HG02610 (cell line): ENCODE measurements around the gene ZNF507.
A peak's percentile ranks its signal among the peaks of the same experiment; 100 is the strongest.

Source experiments
- ATAC-seq: cut with Tn5 transposase; IDR thresholded peaks from one replicate; pipeline ENCODE4 v1.9.1; 2021; ENCODE audit warnings: mild to moderate bottlenecking, moderate library complexity; ENCODE audit not compliant: unreplicated experiment

The ZNF507 gene

DNA sequence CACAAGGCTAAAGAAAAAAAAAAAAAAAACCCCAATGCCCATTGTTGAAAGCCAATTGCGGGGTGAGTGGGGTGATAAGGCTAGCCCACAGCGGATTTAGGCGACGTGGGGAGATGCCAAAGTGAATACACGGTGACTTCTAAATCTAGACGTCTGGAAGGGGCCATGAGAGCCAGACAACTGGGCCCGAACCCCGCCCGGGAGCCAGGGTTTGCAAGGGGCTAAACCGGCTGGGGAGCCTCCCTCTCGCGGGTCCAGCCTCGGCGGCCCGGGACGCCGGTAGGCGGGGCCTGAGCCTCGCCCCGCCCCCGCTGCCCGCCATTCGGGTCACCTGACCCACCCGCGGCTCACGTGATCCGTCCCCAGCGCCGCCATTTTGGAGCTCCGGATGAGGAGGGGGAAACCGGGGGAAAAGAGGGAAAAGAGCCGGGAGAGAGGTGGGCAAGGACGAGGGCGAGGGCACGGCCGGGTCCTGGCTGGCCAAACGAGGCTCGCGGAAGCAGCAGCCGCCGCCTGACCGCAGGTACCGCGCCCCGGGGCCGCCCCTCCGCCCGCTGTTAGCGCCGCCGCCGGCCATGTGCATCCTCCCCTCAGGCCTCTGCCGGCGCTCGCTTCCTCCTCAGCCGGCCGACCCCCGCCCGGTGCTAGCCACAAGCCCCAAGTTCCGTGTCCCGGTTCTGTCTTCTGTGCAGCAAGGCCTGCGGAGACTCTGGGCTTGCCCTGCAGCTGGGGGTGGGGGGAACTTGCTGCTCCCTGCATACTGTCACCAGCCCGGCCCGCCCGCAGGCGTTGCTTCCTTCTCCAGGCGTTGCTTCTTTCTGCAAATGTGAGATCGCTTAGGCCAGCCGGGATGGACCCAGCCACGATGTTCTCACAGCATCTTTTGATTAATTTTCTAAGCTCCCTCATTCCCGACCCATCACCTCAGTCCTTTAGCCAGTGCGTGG is at the start of gene ZNF507:
Gene ZNF507, plus strand, starts transcription at position 350 of the 947 bp plus-strand sequence. CDS start 7,221 bp downstream, outside the sequence.
- peak; percentile 85 for ATAC-seq

DNA sequence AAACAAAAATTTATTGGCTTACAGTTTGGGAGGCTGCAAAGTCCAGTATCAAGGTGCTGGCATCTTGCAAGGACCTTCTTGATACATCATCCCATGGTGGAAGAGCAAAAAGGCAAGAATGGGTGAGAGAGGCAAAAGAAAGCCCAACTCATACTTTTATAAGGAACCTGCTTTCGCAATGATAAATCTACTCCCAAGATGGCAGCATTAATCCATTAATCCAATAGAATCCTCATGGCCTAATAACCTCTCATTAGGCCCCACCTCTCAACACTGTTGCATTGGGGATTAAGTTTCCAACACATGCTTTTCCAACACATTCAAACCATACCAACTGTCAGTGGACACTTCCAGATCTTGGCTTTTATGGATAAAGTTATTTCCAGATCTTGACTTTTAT is 48.7 kb upstream of the ZNF507 start:
- no peak for ATAC-seq

DNA sequence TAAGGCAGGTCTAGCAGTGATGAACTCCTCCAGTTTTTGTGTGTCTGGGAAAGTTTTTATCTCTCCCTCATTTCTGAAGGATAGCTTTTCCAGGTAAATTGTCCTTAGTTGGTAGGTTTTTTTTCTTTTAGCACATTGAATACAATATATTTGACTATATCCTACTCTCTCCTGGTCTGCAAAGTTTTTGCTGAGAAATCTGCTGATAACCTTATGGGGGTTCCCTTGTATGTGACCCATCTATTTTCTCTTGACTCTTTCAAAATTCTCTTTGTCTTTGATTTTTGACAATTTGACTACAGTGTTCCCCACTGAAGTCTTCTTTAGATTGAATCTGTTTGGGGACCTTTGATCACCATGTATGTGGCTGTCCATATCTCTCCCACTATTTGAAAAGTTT is 42.6 kb upstream of the ZNF507 start:
- no peak for ATAC-seq

DNA sequence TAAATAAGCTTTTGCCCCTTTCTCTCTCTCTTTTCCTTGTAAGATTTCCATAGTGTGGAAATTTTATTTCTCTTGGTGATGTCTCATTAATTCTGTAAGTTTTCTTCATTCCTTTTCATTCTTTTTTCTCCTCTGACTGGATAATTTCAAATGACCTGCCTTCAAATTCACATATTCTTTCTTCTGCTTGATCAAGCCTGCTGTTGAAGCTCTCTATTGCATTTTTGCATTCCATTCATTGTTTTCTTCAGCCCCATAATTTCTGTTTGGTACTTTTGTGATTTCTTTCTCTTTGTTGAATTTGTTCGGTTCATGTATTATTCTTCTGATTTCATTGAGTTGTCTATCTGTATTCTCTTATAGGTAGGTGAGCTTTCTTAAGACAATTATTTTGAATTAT is 42.2 kb upstream of the ZNF507 start:
- ATAC-seq, result no peak

DNA sequence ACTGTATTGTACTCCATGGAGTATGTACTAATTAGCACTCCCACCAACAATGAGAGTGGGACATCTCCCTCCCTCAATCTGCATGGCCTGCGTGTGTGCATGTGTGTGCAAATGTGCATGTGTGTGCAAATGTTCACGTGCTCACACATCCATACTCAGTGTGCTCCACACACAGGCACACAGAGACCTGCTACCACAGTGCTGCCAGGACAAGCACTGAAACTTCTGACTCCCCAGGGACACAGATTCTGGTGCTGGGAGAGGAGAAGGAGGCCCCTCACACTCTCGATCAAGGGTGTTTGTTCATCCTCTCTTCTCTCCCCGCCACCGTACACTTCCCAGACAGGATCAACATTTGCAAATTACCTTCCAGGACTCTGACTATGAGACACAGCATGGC is 37.8 kb upstream of the ZNF507 start:
- ATAC-seq, result no peak

DNA sequence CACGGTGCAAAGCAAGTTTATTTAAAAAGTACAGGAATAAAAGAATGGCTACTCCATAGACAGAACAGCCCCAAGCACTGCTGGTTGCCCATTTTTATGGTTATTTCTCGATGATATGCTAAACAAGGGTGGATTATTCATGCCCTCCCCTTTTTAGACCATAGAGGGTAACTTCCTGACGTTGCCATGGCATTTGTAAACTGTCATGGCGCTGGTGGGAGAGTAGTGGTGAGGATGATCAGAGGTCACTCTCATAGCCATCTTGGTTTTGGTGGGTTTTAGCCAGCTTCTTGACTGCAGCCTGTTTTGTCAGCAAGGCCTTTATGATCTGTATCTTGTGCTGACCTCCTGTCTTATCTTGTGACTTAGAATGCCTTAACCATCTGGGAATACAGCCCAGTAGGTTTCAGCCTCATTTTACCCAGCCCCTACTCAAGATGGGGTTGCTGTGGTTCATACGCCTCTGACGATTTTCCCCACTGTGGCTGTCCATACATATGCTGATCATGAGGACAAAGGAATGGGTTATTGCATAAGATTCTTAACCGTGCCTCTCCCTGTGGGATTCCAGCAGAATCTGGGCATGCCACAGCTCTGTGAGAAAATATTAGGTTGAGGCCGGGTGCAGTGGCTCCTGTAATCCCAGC is 36.9 kb upstream of the ZNF507 start:
- no peak for ATAC-seq

DNA sequence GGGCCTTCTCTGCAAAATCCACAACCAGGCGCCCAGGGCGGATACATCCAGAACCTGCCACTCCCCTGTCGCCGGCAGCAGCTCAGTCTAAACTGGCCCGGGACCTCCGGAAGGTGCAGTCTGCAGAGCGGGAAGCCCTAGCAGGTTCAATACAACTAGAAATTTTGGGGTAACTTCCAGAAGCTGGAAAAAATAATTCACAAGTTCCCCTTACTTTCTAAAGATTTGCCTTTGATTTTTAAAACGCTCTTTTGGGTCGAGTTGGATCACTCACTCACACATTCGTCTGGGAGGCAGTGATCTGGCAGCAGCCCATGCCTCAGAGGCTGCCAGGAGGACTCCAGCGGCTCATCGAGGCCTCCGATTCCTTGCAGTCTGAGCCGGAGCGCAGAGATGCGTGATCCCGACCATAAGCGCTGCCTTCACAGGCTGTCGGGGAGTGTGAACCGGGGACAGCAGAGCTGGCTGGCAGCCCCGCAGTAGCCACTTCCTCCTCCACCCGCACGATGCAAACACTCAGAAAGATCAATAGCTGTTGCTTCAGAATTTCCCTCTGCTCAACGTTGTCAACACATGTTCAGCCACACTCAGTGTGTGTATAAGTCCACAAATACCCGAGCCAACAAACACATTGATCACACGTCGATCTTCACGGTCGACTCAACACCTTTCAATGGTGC is 35.6 kb upstream of the ZNF507 start:
- no peak for ATAC-seq

DNA sequence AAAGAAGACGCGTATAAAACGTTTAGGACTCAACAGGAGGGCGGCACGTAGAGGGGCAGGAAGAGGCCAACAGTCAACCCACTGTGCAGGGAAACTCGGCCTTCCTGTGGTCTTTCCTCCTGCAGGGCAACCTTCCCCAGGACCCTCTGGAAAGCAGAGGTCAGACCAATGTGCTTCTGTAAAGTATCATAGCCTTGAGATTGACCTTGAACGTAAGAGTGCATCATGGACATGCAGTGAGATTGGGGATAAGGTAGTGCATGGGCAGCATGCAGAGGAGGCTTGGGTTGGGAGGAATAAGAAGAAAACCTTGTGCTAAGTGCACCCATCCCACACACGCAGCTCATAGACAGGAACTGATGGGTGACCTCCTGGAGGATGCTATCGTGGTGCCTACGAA is 34.0 kb upstream of the ZNF507 start:
- ATAC-seq, result no peak

DNA sequence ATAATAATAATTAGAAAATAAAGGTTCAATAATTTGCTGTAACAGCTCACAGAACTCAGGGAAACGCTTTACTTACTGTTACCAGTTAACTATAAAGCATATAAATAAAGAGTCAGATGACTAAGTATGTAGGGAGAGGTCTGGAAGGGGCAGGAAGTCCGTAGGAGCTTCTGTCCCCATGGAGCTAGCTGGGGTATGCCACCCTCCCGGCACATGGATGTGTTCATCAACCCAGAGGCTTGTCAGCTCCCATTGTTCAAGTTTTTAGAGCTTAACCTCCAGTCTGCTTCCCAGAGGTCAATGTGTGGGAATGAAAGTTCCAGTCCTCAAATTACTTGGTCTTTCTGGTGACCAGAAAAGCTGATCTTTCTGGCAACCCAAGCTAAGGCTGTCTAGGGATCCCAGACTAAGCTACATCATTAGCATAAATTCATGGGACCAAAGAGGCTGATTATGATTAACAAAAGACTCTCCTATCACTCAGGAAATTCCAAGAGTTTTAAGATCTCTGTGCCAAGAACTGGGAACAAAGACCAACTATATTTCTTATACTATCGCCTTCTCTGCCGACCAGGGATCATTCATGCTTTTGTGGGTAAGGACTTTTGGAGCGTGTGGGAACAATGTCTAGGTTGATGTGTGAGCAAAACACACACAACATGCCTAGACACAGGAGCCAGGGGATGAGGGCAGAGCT is 31.7 kb upstream of the ZNF507 start:
- no peak for ATAC-seq

DNA sequence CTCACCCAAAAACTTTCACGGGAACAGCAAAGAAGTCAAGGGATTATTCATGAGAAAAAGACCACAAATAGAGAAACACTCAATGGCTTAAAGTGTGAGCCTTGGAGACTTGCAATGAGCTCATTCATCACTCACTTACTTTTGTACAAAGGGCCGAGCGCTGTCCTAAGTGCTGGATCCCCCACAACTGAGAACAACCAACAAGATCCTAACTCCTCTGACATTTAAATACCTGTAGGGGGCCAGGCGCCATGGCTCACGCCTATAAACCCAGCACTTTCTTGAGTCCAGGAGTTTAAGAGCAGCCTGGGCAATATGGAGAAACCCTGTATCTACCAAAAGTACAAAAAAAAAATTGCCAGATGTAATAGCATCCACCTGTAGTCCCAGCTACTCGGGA is 29.4 kb upstream of the ZNF507 start:
- no peak for ATAC-seq

DNA sequence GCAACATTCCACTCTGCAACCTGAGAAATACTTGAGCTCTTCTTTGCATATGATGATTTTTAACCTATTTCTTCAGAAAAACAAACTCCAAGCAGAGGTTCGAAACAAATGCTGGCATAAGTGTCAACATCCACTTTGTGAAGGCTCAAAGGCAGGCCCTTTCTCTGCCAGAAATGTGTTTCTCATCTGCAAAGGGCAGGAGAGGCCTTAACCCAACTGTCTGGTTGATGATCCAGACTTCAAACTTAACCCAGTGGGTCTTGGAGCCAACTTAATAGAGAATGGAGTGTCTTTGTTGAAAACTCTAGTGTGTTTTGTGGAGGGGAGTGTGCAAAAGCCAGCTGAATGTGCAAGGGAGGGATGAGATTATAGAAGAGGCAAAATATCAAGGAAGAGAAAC is 28.3 kb upstream of the ZNF507 start:
- no peak for ATAC-seq

DNA sequence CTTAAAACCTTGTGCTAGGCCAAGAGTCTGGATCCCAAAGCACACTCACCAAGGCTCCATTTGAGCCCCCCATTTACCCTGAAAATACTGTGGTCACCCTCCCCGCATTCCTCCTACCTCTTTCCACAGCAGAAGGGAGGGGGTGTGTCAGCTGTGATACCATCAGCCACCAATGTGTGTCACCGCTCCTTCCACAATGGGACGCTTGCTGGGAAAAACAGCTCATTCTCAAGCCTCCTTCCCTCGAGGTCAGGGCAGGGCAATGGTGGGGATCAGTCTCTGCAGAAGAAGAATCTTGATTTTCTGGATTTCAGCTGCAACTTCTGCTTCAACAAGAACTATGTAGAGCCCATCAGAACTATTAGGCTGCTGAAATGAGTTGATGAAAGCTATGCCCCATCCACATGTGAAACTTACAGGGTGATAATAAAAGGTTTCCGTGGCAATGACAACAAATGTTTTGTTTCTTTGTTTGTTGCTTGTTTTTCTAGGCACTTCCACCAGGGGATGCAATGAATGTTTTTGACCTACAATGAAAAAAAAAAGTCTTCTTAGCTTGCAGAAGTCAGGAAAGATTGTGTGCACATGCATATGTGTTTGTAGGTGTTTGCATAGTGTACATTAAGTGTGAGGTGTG is 26.4 kb upstream of the ZNF507 start:
- ATAC-seq, result no peak

DNA sequence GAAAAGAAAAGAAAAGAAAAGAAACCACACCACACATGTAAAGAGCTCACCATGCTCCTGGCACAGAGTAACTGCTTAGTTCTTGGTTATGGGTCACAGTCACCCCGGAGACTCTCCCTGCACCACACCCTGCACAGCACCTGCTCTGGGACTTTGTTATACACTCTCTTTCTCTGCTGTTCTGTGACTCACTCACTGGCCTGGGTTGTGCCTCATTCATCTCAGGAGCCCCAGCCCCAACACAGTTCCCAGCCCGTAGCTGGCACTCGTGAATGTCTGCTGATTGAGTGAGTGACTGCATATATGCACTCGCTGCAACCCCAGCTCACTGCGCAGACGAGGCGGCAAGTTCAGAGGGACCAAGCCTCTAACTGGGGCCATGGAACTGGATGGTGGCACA is 22.9 kb upstream of the ZNF507 start:
- no peak for ATAC-seq

DNA sequence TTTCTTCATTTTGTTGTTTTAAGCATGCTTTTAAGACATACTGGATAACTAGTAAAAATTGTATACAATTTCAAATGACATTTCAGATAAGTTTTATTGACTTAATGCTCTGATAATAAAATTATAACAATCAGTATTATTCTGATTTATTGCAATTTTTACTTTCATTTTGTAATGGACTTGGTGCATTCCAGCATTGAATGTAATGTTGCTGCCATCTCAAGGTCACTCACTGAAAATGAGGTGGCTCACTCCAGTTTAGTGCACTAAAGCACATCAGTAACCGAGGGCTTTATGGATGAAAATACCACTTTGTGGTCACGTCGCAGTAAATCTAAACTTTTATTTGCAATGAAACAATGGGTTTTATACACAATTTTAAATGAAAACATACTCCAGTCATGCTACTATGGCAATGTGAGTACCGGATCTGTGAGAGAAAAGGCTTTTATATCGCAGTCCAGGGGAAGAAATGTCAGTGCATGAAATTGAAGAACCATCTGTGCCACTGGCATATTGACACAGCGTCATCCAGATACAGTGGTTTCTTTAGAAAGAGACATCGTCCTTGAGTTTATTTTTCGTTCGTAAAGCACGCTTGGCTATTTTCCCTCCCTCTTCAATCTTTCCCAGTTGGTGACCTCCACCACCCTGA is 20.7 kb upstream of the ZNF507 start:
- no peak for ATAC-seq

DNA sequence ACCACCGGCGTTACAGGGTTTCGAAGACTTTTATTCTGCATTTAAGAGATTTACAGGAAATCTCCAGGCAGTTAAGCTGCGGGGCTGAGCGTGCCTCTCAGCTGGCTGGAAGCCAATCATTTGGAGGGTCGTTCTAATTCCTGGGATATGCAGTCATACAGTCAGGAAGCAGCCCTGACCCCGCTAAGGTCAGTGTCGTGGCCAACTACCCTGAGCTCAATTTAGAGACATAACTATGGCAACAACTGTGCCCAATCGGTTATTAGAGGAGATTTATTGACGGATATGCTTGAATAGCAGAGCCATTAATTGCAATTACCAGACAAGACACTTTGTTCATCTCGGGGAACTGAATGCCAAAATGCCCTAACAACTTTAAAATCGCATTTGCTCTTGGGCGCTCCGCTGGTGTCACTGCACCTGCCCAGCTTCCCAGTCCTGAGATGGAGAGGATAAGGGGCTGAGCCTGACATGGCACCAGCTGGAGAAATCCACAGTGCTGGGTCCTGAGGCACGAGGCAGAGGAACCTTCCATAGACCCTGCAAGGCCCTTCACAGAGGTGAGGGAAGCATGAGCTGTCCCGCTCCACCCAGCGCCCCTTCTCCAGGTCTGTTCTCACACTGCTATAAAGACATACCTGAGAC is 15.1 kb upstream of the ZNF507 start:
- ATAC-seq, result no peak

DNA sequence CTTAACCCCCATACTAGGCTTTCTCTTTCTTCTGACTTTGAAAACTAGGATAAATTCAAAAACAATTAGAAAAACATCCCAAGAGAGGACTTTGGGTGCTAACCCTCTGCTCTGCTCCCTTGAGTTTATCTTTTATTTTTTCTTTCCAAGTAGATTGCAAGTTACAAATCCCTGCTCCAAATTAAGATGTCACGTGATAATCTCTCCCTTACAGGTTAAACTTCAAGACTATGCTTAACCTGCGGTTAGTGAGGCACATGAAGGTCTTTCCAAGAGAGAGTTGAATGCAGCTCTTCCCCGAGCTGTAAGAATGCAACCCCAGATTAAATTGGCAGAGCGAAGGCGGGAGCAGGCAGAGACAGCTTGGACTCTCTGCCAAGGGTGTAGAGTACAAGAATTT is 12.2 kb upstream of the ZNF507 start:
- ATAC-seq, result no peak

DNA sequence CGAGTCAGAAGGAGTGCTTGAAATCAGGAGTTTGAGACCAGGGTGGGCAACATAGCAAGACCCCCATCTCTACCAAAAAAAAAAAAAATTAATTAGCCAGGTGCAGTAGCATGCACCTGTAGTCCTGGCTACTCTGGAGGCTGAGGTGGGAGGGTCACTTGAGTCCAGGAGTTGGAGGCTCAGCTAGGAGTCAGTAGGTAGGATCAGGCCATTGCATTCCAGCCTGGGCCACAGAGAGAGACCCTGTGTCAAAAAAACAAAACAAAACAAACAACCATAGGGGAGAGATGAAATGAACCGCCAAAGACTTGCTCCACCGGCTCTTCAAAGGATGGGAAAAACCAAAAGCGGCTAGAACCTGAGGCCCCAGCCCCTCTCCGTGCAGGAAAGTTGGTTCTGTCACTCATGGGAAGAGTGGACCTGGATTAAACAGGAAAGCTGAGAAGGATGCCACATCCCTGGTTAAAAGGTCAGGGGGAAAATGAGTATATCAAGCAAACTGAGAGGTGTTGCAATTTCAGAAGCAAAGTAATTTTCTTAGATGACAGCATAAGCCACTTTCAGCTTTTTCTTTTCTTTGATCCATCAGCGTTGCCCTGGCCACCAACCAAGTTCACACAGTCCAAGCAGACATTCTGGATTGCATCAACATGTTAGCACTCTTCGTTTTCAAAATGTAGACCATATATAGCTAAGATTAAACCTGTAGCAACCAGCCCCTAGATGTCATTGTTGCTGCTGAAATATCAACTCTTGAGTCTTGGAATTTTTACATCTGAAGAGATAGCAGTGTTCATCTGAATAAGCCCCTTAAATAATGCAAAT is 8.9 kb upstream of the ZNF507 start:
- no peak for ATAC-seq

DNA sequence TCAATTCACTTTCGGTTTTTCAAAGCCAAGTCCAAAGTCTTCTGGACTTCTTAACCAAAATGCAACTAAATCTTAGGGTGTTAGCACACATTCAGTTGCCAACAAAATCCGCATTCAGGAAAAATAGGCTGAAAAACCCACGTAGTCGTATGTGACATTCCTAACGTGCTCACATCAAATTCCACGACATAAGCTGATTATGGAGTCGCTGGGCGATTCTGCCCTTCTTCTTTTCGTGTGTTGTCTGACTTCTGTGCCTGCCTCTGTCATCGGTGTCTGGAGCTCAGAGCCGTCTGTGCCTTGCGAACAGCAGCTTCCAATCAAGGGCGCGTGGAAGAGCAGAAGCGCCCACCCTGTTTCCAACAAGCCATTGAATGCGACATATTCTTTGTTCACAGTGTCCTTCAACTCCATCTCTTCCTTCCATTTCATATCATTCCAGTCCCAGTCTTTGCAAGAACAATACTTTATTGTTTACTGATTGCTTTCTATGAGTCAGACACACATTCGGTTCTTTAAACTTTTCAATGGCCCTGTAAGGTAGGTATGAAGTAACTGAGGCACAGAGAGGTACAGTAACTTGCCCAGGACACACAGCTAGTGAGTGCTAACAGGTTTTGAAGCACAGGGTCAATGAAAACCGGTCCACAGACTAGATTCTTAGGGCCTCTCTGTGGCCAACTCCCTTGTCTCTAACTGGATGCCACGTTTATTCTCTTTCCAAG is 8.2 kb upstream of the ZNF507 start:
- ATAC-seq, result no peak
